Measurements from ENCODE around the gene UGT1A10. TPM values are rescaled to one million over a fixed set of nuclear protein-coding genes. Genes with fewer than 3 reads are reported as not detected.

UGT1A10 gene
- total and polyA plus RNA-seq, 3 experiments from 2014 or later: not detected

Other genes starting within 250 kb of the UGT1A10 start
- 10 to 100 TPM; 13.3 to 14.8 TPM for gene USP40, start 69.7 kb upstream of the UGT1A10 start, total RNA-seq
- gene USP40, start 69.7 kb upstream of the UGT1A10 start, polyA plus RNA-seq: 5.4 TPM
- gene UGT1A8, start 18.8 kb upstream of the UGT1A10 start, total RNA-seq: not detected
- gene UGT1A8, start 18.8 kb upstream of the UGT1A10 start, polyA plus RNA-seq: not detected
- not detected for gene UGT1A9, start 35.5 kb downstream of the UGT1A10 start, total RNA-seq
- not detected for gene UGT1A9, start 35.5 kb downstream of the UGT1A10 start, polyA plus RNA-seq
- not detected for gene UGT1A7, start 45.5 kb downstream of the UGT1A10 start, total RNA-seq
- gene UGT1A7, start 45.5 kb downstream of the UGT1A10 start, polyA plus RNA-seq: not detected
- not detected for gene UGT1A6, start 56.4 kb downstream of the UGT1A10 start, total RNA-seq
- not detected for gene UGT1A6, start 56.4 kb downstream of the UGT1A10 start, polyA plus RNA-seq
- gene UGT1A5, start 76.5 kb downstream of the UGT1A10 start, total RNA-seq: not detected
- not detected for gene UGT1A5, start 76.5 kb downstream of the UGT1A10 start, polyA plus RNA-seq
- gene UGT1A4, start 82.3 kb downstream of the UGT1A10 start, total RNA-seq: not detected
- gene UGT1A4, start 82.3 kb downstream of the UGT1A10 start, polyA plus RNA-seq: not detected
- gene UGT1A3, start 92.6 kb downstream of the UGT1A10 start, total RNA-seq: not detected
- not detected for gene UGT1A3, start 92.6 kb downstream of the UGT1A10 start, polyA plus RNA-seq
- gene UGT1A1, start 123.8 kb downstream of the UGT1A10 start, total RNA-seq: not detected
- not detected for gene UGT1A1, start 123.8 kb downstream of the UGT1A10 start, polyA plus RNA-seq
- not detected for gene MROH2A, start 141.9 kb downstream of the UGT1A10 start, total RNA-seq
- not detected for gene MROH2A, start 141.9 kb downstream of the UGT1A10 start, polyA plus RNA-seq
- gene HJURP, start 218.1 kb downstream of the UGT1A10 start, total RNA-seq: 10 to 100 TPM; 37.9 to 41.2 TPM
- not detected for gene HJURP, start 218.1 kb downstream of the UGT1A10 start, polyA plus RNA-seq